SU-DHL-6 (cell line): ENCODE data around the gene ZNF175.

Experiments
- CTCF ChIP-seq: fragments of 200-600 bp; sonication (generic); IDR thresholded peaks from one replicate; pipeline ENCODE4 v1.5.1; 2017; ENCODE audit warnings: antibody characterized with exemption, mild to moderate bottlenecking, low read length, moderate library complexity; ENCODE audit not compliant: insufficient read depth, poor library complexity, severe bottlenecking
- EZH2phosphoT487 ChIP-seq: fragments of 200-600 bp; sonication (generic), shearing (Covaris generic); conservative IDR thresholded peaks from 2 replicates; pipeline ENCODE4 v1.6.1; 2018; ENCODE audit warnings: mild to moderate bottlenecking, antibody characterized with exemption, low read length, moderate library complexity, mixed read lengths

GRCh38 chr19:51599084-51599483 lies 28.0 kb downstream of the ZNF175 start:
- TF ChIP-seq CTCF, result no peak
- no peak for TF ChIP-seq EZH2phosphoT487
